NOMO-1 (cell line): Measurements from ENCODE around the gene MANF.
"Not testable (repeated sequence)": the region's sequence is repeated elsewhere in the genome, so short reads cannot be mapped to it uniquely, and the experiment has no call there.

Experiments
- DNase-seq, 2 experiments: peaks; one replicate each; lab custom pipeline; 2025; ENCODE audit not compliant: unreplicated experiment in 2 of 2; lab: John Stamatoyannopoulos, UW

MANF gene

GRCh38 chr3:51384726-51385473, at the start of gene MANF:
Gene MANF, plus strand, starts transcription at chr3:51385291. Its CDS starts 52 bp downstream, at chr3:51385343.
- DNase-seq: peak; percentile 97 to 99

DNA sequence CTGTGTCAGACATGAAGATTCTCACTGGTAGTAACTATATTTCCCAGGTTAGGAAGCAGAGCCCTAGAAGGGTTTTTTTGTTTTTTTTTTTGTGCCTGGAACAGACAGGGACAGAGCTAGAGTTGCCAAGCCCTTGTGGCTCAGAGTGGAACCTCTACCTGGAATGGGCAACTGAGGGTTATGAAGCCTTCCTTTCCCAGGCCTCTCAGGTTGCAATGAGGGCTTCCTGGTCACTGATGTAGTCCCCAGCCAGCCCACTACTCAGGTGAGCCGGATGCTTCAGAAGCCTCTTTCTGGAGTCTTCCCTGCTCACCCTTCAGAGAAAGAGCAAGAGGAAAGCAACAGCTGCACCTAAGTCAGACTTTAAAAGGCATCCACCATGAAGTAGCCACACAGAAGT, 48.8 kb upstream of the MANF start:
- no peak for DNase-seq

- no peak for DNase-seq
Observed at GRCh38 chr3:51337666-51338065, 47.4 kb upstream of the MANF start.

- no peak for DNase-seq
Observed at GRCh38 chr3:51338632-51339031, 46.5 kb upstream of the MANF start.

DNA sequence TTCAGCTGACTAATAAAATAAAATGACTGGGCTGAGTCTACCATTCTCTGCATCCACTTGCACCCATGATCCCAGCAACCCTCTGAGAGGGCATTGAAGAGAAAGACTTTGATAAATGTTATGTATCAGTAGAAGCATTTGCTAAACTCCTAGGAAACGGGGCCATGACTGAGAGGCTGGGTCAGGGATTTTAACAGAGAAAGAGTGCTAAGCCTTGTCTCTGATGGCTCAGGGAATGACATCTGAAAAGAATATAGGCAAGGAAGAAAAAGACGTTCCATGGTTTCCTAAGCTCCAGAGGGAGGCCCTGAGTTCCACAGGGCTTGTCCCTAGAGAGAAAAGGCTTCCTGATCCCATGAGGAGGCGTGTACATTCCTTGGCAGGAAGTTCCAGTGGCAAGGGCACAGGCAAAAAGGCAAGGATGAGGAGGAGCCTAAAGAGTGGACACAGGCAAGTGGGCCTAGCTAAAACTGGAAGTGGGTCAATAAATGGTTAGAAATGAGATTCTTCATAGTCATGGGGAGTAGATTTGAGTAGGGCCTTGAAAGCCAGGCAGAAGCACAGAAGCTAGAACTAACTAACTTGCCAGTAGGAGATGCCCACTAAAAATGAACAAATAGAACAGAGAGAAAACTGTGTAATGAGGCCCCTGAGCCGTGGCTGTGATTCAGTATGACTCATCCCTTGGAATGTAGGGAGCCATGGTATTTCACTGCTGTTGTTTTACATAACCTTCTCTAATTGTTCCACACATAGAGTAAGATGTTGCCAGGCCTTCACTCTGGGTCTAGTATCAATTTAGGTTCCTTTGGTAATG, 44.9 kb upstream of the MANF start:
- DNase-seq: no peak

GRCh38 chr3:51340989-51341636, 44.0 kb upstream of the MANF start:
- no peak for DNase-seq

DNA sequence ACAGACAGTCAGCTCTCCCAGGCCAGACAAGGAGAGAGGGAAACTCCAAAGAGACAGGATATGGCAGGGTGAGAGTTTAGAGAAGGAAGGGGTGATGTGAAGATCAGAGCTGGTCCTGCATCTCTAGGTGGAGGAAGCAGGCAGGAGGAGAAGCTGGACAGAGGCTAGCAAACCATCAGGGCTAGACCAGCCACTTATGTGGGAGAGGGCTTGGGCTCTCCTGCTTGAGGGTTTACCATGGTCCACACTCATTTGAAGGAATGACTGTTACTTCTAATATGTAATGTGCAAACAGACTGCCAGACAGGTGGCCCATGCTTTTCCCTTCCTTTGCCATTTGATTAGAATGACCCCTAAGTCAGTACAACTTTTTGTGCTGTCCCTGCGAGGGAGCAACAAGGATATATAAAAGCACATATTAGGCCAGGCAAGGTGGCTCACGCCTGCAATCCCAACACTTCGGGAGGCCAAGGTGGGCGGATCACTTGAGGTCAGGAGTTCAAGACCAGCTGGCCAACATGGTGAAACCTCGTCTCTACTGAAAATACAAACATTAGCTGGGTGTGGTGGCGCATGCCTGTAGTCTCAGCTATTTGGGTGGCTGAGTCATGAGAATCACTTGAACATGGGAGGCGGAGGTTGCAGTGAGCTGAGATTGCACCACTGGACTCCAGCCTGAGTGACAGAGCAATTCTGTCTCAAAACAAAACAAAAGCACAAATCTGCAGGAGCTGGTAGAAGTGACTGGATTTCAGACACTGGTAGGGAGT, 41.0 kb upstream of the MANF start:
- DNase-seq: no peak

GRCh38 chr3:51350751-51351150, 34.3 kb upstream of the MANF start:
- DNase-seq: no peak

DNA sequence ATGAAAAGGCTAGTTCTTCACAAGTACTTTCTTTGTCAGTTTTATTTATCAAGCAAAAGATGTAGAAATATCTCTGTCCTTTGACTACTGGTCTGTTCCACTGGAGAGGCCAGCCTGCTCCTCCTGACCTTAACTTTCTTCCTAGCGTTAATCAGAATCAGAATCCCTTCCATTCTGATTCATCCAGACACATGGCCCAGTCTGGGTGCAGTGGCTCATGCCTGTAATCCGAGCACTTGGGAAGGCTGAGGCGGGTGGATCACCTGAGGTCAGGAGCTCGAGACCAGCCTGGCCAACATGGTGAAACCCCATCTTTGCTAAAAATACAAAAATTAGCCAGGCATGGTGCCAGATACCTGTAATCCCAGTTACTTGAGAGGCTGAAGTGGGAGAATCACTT, 32.0 kb upstream of the MANF start:
- no peak for DNase-seq

- DNase-seq: no peak
Observed at GRCh38 chr3:51353691-51354090, 31.4 kb upstream of the MANF start.

- no peak for DNase-seq
Observed at GRCh38 chr3:51354172-51354571, 30.9 kb upstream of the MANF start.

DNA sequence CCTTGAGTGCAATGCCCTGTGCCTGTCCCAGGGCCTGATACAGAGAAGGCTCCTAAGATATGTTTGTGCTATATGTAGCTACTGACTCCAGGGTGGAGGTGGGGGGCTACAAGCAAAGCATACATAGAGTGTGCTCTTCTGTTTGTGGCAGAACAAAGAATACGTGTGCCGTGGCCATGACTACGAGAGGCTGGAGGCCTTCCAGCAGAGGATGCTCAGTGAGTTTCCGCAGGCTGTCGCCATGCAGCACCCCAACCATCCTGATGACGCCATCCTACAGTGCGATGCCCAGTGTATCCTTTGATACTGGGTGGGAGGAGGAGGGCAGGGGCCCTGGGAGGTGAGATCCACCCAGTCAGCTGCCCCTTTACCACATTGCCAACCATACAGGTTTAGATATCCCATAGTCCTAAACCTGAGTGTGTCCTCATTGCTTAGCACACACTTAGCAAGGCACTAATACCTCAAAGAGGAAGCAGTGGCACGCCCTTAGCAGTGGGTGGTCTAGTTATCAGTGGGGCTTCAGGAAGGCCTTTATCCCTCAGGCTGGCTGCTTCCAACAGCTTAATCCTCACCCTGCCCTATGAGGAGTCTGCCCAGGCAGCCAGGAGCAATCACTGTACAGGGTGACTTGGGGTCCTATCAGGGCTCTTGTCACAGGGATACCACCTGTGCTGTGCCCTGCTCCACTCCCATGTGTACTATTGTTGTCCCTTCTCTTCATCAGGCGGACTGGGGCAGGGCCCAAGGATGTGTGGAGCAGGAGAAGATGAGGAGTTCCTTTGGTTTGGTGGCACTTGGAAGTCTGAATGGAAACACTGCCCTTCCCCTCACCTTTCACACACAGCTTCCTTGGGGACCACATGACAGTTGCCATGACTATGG, 30.1 kb upstream of the MANF start:
- DNase-seq: no peak

DNA sequence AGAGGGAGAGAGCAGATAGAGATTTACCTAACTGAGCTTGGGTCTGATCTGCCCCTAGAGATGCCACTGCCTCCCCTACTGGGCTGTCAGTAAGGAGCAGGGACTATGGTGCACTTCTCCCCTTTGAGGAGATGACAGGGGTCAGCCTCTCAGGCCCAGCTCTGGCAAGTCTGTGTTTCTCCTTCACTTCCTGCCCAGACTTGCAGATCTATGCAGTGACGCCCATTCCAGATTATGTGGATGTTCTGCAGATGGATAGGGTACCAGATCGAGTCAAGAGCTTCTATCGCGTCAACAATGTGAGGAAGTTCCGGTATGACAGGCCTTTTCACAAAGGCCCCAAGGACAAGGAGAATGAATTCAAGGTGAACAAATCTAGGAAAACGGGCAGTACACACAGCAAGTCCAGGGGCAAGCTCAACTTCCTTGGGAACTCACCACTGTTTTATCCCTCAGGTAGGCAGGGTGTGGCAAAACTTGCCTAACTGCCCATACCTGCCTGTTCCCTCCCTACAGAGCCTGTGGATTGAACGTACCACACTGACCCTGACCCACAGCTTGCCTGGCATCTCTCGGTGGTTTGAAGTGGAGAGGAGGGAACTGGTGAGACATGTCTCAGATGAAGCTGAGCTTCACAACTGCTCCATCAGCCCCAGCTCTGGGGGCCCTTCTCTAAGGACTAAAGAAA, 29.1 kb upstream of the MANF start:
- no peak for DNase-seq

GRCh38 chr3:51357856-51358255, 27.2 kb upstream of the MANF start:
- no peak for DNase-seq

DNA sequence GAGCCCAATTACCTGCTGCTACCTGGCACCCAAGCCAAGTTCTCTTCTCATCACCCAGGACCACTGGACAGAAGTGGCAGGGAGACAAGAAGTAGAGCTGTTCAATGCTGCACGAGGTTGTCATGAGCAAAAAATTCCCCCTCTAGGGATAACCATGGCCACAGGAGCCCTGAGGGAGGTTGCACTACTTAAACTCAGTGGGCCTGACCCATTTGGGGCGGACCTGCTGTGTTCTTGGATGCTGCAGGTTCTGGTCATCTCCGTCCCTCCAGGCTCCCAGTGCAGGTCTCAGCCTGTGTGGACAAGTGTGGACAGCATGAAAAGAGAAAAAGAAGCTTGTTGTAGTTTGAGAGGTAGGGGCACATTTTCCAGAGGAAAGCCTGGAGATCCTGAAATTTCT, 26.1 kb upstream of the MANF start:
- DNase-seq: no peak

- DNase-seq: no peak
Observed at GRCh38 chr3:51360806-51361205, 24.3 kb upstream of the MANF start.

- no peak for DNase-seq
Observed at GRCh38 chr3:51361746-51362145, 23.3 kb upstream of the MANF start.

- DNase-seq: no peak
Observed at GRCh38 chr3:51362476-51362875, 22.6 kb upstream of the MANF start.

GRCh38 chr3:51368276-51368675, 16.8 kb upstream of the MANF start:
- DNase-seq: not testable (repeated sequence)
